GM03348 (cell line): ENCODE results near the gene COL2A1.
"Not testable (repeated sequence)": the region's sequence is repeated elsewhere in the genome, so short reads cannot be mapped to it uniquely, and the experiment has no call there.

Source experiments
- DNase-seq: peaks from one replicate; pipeline ENCODE4 v3.0.0; 2012; ENCODE audit warnings: low spot score

The COL2A1 gene

DNA sequence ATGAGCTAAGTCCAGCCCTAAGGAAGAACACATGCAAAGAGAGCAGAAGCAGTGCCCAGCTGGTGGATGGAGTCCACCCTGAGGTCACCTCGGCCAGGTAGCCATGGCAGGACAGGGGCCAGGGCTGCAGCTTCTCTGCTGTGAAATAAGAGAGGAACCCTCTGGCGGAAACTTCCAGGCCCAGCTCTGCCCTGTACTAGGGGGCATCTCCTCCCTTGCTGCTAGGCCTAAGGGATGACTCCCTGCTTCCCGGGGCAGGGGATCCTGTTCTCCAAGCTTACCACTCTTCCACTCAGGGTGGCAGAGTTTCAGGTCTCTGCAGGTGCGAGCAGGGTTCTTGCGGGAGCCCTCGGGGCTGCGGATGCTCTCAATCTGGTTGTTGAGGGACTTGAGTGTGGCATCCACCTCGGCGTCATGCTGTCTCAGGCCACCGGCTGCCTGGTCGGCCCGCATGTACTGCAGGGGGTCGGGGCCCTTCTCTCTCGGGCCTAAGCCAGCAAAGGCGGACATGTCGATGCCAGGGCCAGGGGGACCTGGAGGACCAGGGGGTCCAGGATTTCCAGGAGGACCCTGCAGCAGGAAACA is 29.1 kb downstream of the COL2A1 start:
- DNase-seq: no peak

GRCh38 chr12:47973870-47974269 is 30.4 kb downstream of the COL2A1 start:
- DNase-seq: no peak

GRCh38 chr12:47972895-47973294 is 31.4 kb downstream of the COL2A1 start:
- DNase-seq: no peak

DNA sequence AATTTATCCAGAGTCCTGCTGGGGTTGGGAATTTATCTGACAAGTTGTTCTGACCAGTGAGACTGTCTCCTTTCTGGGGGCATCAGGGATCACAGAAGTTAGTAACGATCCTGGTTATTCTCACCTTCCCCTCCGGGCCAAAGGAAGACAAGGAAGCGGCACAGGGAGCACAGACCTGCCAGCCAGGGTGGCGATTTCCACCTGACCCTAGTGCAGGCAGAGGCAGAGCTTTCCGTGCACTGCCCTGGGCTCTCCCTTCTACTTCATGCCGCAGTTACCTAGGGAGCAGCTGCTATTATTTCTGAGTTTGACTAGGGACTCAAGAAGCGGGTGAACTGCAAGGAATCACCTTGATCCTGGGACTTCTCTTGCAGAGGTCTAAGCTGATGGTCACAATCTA is 33.4 kb downstream of the COL2A1 start:
- no peak for DNase-seq

DNA sequence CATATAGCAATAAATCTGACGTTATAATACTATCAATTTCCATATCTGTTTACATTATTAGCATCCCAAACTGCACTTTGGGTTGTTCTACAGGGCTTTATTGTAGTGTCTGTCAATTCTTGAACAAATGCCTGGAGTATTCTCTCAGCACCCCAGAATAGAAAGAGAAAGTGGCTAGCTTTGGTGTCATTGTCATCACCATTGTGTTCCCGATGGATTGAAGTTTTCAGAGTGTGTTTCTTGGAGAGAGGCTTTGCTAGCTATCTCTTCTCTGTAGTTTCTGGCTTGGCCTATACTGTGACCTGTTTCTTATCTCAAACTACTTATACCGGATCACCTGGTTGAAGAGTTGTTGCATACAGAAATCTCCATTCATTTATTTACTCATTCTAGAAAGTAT is 34.4 kb downstream of the COL2A1 start:
- DNase-seq: no peak

DNA sequence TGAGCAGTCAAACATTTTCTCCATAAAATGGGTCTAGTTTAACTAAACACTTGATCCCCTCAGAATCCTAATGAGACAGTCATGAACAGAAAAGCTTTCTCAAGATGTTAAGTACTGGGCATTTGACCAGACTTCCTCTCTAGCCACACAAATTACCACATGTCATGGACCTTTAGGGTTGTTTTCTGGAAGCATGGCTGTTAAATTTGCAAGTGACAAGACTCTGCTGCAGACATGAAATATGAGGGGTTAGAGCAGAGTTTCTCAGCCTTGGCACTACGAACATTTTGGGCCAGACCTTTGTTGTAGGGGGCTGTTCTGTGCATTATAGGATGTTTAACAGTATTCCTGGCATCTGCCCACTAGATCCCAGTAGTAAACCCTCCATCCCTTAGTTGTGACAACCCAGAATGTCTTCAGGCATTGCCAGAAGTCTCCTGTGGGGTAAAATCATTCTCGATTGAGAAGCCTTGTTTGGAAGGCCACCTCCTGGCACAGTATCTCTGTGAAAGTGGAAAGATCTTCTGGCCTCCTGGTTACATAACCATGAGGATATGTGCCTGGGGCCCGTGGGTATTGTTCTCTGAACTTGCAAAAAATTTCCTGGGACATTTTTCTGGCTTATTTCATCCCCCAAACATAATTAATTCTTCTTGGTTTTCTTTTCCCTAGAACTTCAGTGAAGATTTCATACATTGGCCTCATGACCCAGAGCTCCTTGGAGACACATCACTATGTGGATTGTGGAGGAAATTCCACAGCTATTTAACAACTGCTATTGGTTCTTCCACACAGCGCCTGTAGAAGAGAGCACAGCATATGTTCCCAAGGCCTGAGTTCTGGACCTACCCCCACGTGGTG is 36.6 kb downstream of the COL2A1 start:
- DNase-seq: peak; percentile 61

DNA sequence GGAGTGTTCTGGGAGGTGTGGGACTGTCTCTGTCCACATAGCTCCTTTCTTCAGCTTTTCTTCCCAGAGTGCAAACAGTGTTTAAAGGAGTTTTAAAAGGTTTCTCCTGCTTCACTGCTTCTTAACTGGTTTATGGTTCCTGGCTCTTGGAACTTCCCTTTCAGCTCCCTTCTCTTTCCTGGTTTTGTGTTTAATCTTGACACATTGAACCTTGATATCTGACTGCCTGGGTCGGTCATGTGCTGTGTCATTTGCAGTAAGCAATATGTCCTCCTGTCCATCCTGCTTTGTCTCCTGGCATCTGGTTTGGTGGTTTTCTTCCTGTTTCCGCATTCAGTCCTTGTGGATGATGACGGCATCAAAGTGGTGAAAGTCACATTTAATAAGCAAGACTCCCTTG is 38.7 kb downstream of the COL2A1 start:
- DNase-seq: no peak

- DNase-seq: no peak
These were observed 40.1 kb downstream of the COL2A1 start for GRCh38 chr12:47964106-47964728.

DNA sequence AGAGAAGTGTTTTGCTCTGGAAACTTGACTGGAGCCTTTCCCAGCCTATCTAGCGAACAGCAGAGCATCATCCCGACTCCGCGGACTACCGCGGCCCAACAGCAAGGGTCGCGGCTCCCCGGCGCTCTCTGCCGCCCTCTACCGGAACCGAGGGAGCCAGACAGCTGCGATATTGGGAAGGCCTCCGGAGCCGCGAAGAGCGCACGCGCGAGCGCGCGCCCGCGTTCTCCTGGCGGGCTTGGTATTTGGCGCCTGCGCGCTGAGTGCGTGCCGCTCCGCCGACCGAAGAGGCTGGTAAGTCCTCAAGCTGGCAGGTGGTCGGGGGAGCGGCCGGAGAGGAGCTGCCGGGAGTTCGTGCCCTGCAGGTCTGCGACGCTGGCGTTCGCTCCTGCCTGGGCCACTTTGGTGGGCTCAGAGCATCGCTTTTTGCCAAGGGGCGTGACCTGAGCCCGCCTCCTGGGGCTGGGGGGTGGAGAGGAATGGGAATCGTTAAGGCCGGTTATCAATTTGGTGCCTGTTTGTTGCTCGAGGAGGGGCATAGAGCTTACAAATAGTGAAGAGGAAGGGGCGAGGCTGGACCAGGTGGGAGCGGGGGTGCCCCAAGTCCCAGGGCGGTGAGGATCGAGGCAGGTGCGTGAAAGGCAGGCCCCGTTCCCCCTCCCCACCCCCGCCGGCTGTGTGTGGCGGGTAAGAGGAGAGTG is 40.8 kb downstream of the COL2A1 start, which contains the start of gene TMEM106C:
TMEM106C (plus strand) TSS at position 257 of the 701 bp plus-strand sequence. CDS start 641 bp downstream, outside the sequence.
- DNase-seq: peak; percentile 98

DNA sequence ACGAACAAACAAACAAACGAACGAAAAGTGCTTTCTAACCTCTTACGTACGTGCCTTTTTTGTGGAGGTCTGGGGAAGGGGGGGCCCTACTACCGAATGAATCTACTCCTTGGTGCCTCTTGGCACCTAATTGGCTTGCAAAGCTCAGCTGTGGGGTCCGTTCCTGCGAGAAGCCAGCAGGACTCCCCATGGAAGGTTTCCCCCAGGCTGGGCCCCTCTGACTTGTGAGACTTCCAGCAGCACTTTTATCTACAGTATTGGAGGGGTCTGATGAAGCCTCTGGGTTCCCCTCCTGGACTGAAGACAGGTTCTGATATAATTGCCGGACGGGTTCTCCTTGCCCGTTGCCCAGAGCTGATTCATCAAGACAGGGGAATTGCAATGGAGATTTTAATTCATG is 42.1 kb downstream of the COL2A1 start:
- DNase-seq: no peak

GRCh38 chr12:47957671-47958070 is 46.6 kb downstream of the COL2A1 start:
- not testable (repeated sequence) for DNase-seq

DNA sequence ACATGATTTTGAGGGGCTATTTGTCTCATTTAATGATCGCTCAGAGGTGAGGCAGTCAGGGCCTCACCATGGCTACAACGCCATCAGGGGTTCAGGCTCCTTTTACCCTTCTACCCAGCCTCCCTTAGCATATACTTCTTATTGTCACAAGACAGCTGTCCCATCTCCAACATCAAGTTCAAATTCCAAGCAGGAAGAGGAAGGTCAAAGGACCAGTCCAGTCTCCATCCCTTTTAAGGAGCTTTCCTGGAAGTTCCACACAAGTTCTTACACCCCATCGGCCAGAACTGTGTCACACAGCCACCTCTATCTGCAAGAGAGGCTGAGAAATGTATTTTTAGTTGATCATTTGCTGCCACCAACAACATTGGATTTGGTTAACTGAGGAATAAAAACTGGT is 49.2 kb downstream of the COL2A1 start:
- DNase-seq: no peak

GRCh38 chr12:47954467-47955045 is 49.7 kb downstream of the COL2A1 start:
- no peak for DNase-seq

DNA sequence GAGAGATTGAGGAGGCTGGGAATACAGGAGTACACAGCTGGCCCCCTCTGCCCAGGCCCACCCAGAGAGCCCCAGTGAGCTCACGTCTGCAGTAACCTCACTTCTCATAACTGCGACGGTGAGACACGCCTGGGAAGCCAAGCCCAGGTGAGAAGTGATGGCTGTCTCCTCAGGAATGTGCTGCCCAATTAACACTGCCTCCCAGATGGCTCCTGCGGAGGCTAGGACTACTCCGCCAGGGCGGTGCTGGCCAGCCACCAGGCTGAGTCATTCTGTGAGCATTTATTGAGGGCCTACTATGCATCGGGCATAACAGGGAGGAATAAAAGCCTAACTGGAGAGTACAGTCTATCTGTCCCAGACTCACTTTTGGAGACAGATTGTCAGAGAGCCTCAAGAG is 50.2 kb downstream of the COL2A1 start:
- no peak for DNase-seq

DNA sequence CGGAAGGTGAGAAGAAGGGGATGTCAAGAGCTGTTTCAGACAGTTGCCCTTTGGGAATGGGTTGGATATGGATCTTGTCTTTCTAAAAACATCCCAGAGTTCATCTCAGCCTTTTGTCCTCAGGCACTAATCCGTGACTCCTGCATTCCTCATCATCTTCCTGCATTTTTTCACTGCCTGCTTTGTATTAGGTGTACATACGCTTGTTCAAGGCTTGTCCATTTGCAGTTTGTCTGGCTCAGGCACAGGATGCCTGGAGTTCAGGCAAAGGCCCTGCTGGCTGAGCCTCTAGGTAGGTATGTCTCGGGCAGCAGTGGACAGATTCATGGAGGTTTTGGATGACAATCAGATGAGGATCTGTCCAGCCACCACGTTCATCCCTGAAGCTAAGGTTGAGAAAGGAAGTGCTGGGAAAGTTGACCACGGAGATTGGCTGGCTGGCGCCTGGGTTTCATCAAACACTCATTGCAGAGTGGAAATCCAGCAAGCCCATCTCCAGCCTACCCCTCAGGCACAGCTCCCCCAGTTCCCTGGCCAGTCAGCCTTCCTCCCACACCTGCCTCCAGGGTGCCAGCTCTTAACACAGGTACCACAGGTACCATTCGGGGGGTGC is 53.3 kb downstream of the COL2A1 start:
- DNase-seq: no peak

- peak; percentile 94 for DNase-seq
These were observed 54.6 kb downstream of the COL2A1 start for GRCh38 chr12:47949441-47950341.

GRCh38 chr12:47947341-47947740 is 56.9 kb downstream of the COL2A1 start:
- DNase-seq: no peak

DNA sequence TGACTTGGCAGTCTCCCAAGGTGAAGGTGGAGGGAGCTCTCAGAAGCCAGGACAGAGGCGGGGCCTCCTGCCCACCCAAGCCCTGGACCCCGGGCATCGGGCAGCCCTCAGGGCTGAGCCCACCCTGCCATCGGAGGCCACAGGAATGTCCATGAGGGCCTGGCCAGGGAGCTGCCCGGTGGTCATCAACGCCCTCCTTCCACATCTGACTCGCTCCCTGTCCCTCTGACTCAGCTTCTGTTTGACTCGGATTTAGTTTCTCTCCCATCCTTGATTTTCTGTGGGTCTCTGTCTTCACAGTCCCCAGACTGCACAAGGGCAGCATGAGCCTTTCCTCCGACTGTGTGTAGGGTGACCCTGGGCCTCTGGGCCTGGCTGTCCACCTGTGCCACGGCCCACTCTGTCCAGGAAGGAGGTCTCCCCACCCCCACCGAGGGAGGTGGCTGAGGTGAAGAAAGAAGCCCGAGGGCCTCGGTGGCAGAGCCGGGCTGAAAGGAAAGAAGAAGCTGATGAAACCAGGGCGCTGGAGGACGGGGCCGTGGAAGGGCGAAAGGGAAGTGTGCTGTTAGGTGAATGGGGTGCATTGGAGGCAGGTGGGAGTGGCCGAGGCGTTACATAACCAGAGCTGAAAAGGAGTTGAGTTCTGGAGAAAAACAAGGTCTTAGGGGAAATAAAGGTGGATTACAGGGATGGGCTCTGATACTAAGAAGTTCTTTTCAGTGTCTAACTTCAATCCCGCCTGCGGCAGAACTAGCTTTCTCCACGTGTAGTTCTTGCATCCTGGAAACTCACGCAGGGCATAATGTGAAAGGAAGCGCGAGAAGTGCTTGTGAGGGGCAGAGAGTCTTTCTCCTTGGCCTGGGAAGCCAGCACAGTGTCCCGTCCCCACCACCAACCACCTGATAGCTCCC is 57.6 kb downstream of the COL2A1 start:
- DNase-seq: peak; percentile 62

GRCh38 chr12:47945341-47945728 is 58.9 kb downstream of the COL2A1 start:
- DNase-seq: no peak
